NCI-H2107 treated with DMSO at 0.1 percent for 48 hours (cell line): Measurements from ENCODE around the gene BLOC1S1.

Experiments used
- DNase-seq: peaks from one replicate; lab custom pipeline; 2025; ENCODE audit not compliant: unreplicated experiment; lab: John Stamatoyannopoulos, UW

BLOC1S1 gene

GRCh38 chr12:55715833-55716581, at the start of gene BLOC1S1:
BLOC1S1 (plus strand) TSS chr12:55716046; CDS start chr12:55716052, 6 bp downstream.
- DNase-seq: peak; percentile 86

GRCh38 chr12:55666508-55666907, 49.3 kb upstream of the BLOC1S1 start:
- no peak for DNase-seq

- DNase-seq: no peak
Observed at GRCh38 chr12:55670276-55670675, 45.6 kb upstream of the BLOC1S1 start.

- DNase-seq: no peak
Observed at GRCh38 chr12:55671746-55672145, 44.1 kb upstream of the BLOC1S1 start.

GRCh38 chr12:55673638-55674037, 42.2 kb upstream of the BLOC1S1 start:
- no peak for DNase-seq

GRCh38 chr12:55675666-55676065, 40.2 kb upstream of the BLOC1S1 start:
- DNase-seq: no peak

- DNase-seq: no peak
Observed at GRCh38 chr12:55676707-55677106, 39.1 kb upstream of the BLOC1S1 start.

- DNase-seq: no peak
Observed at GRCh38 chr12:55679691-55680090, 36.2 kb upstream of the BLOC1S1 start.

- no peak for DNase-seq
Observed at GRCh38 chr12:55681142-55682077, 34.4 kb upstream of the BLOC1S1 start.

- no peak for DNase-seq
Observed at GRCh38 chr12:55682087-55682796, 33.6 kb upstream of the BLOC1S1 start.

GRCh38 chr12:55683676-55684075, 32.2 kb upstream of the BLOC1S1 start:
- no peak for DNase-seq

GRCh38 chr12:55684761-55685370, 31.0 kb upstream of the BLOC1S1 start:
- no peak for DNase-seq

GRCh38 chr12:55685671-55686070, 30.2 kb upstream of the BLOC1S1 start:
- DNase-seq: no peak

GRCh38 chr12:55686366-55687010, 29.4 kb upstream of the BLOC1S1 start:
- no peak for DNase-seq

GRCh38 chr12:55687746-55688145, 28.1 kb upstream of the BLOC1S1 start:
- DNase-seq: no peak

- no peak for DNase-seq
Observed at GRCh38 chr12:55688716-55689655, 26.9 kb upstream of the BLOC1S1 start.

- no peak for DNase-seq
Observed at GRCh38 chr12:55692631-55693322, 23.1 kb upstream of the BLOC1S1 start.

GRCh38 chr12:55693323-55694187, 22.3 kb upstream of the BLOC1S1 start:
- no peak for DNase-seq
